A673 (cell line): ENCODE measurements around the gene CABLES2.

Source experiments
- EZH2 ChIP-seq: fragments of 200-600 bp; sonication (generic); IDR thresholded peaks from 2 replicates; pipeline ENCODE4 v1.6.1; 2017; ENCODE audit warnings: borderline replicate concordance, low read depth, mild to moderate bottlenecking, mixed read lengths, antibody characterized with exemption, low read length; ENCODE audit not compliant: poor library complexity, severe bottlenecking
- TF ChIP-seq, protein P1 (sequence below): fragments of 300-800, 200-600 bp; sonication (generic); conservative IDR thresholded peaks from 2 replicates; pipeline ENCODE4 v1.5.1; 2017; ENCODE audit warnings: low read depth, mild to moderate bottlenecking, antibody characterized with exemption, low read length, moderate library complexity, mixed read lengths

- no peak for TF ChIP-seq EZH2
- TF ChIP-seq, protein P1, sequence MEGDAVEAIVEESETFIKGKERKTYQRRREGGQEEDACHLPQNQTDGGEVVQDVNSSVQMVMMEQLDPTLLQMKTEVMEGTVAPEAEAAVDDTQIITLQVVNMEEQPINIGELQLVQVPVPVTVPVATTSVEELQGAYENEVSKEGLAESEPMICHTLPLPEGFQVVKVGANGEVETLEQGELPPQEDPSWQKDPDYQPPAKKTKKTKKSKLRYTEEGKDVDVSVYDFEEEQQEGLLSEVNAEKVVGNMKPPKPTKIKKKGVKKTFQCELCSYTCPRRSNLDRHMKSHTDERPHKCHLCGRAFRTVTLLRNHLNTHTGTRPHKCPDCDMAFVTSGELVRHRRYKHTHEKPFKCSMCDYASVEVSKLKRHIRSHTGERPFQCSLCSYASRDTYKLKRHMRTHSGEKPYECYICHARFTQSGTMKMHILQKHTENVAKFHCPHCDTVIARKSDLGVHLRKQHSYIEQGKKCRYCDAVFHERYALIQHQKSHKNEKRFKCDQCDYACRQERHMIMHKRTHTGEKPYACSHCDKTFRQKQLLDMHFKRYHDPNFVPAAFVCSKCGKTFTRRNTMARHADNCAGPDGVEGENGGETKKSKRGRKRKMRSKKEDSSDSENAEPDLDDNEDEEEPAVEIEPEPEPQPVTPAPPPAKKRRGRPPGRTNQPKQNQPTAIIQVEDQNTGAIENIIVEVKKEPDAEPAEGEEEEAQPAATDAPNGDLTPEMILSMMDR: no peak
These were observed 5.3 kb upstream of the CABLES2 start for GRCh38 chr20:62412194-62413024.
